ENCODE results near the gene DNM2.

GRCh38 chr19:10712045-10712444 lies 5.8 kb upstream of the DNM2 start:
- TF ChIP-seq POLR2A (IDR thresholded peaks at IDR 0.05; ENCODE audit: extremely low read depth, insufficient read length): no peak
- TF ChIP-seq CTCF (IDR thresholded peaks at IDR 0.05; ENCODE audit: low read depth, low read length): no peak
- no peak for TF ChIP-seq MYC (IDR thresholded peaks at IDR 0.05; ENCODE audit: low read depth, low read length)
